ENCODE data around the gene MANBA.
"Not testable (repeated sequence)": the region's sequence is repeated elsewhere in the genome, so short reads cannot be mapped to it uniquely, and the experiment has no call there.

MANBA gene

GRCh38 chr4:102620697-102621497, 139.9 kb downstream of the MANBA start:
- DNase-seq (ENCODE audit: low read depth in 2 of 2): no peak

GRCh38 chr4:102619776-102620631, 140.8 kb downstream of the MANBA start:
- not testable (repeated sequence) for DNase-seq (ENCODE audit: low read depth in 2 of 2)

GRCh38 chr4:102619021-102619420, 141.7 kb downstream of the MANBA start:
- not testable (repeated sequence) for DNase-seq (ENCODE audit: low read depth in 2 of 2)

- no peak for DNase-seq (ENCODE audit: low read depth in 2 of 2)
Measured at GRCh38 chr4:102616636-102617035, 144.1 kb downstream of the MANBA start.

- no peak for DNase-seq (ENCODE audit: low read depth in 2 of 2)
Measured at GRCh38 chr4:102614801-102615200, 146.0 kb downstream of the MANBA start.

- DNase-seq (ENCODE audit: low read depth in 2 of 2): no peak
Measured at GRCh38 chr4:102612824-102613366, 147.9 kb downstream of the MANBA start.

GRCh38 chr4:102612210-102612609, 148.6 kb downstream of the MANBA start:
- DNase-seq (ENCODE audit: low read depth in 2 of 2): no peak

- no peak for DNase-seq (ENCODE audit: low read depth in 2 of 2)
Measured at GRCh38 chr4:102610476-102610875, 150.3 kb downstream of the MANBA start.

- no peak for DNase-seq (ENCODE audit: low read depth in 2 of 2)
Measured at GRCh38 chr4:102610007-102610406, 150.8 kb downstream of the MANBA start.

- no peak for DNase-seq (ENCODE audit: low read depth in 2 of 2)
Measured at GRCh38 chr4:102608190-102608589, 152.6 kb downstream of the MANBA start.

- no peak for DNase-seq (ENCODE audit: low read depth in 2 of 2)
Measured at GRCh38 chr4:102606846-102607450, 153.8 kb downstream of the MANBA start.

- no peak for DNase-seq (ENCODE audit: low read depth in 2 of 2)
Measured at GRCh38 chr4:102606261-102606660, 154.5 kb downstream of the MANBA start.

GRCh38 chr4:102604222-102604940, 156.4 kb downstream of the MANBA start:
- no peak for DNase-seq (ENCODE audit: low read depth in 2 of 2)

- DNase-seq (ENCODE audit: low read depth in 2 of 2): no peak
Measured at GRCh38 chr4:102601586-102602227, 159.1 kb downstream of the MANBA start.

GRCh38 chr4:102600689-102601088, 160.1 kb downstream of the MANBA start:
- DNase-seq (ENCODE audit: low read depth in 2 of 2): no peak

GRCh38 chr4:102599886-102600285, 160.9 kb downstream of the MANBA start:
- DNase-seq (ENCODE audit: low read depth in 2 of 2): no peak

GRCh38 chr4:102599455-102599854, 161.3 kb downstream of the MANBA start:
- no peak for DNase-seq (ENCODE audit: low read depth in 2 of 2)

- no peak for DNase-seq (ENCODE audit: low read depth in 2 of 2)
Measured at GRCh38 chr4:102598762-102599374, 161.9 kb downstream of the MANBA start.

GRCh38 chr4:102598086-102598761, 162.5 kb downstream of the MANBA start:
- DNase-seq (ENCODE audit: low read depth in 2 of 2): no peak

- no peak for DNase-seq (ENCODE audit: low read depth in 2 of 2)
Measured at GRCh38 chr4:102596532-102596931, 164.2 kb downstream of the MANBA start.
